H1 (cell line): Measurements from ENCODE around the gene TET1. TPM values are rescaled to one million over a fixed set of nuclear protein-coding genes. Genes with fewer than 3 reads are reported as not detected.
A peak's percentile ranks its signal among the peaks of the same experiment; 100 is the strongest.

Source experiments
- ASH2L ChIP-seq: fragments of 200-600, 300-600 bp; sonication (generic); IDR thresholded peaks from one replicate; pipeline ENCODE4 v1.7.1; 2017; ENCODE audit warnings: low read length
- BACH1 ChIP-seq: IDR thresholded peaks from 2 replicates; pipeline ENCODE4 v1.6.1; 2012; ENCODE audit warnings: low read length, improper control_type of control experiment
- EP300 ChIP-seq, 2 experiments: IDR thresholded peaks; 1 replicate in 1 of 2; 2 replicates in 1 of 2; pipeline ENCODE4 v1.6.1; 2011 to 2012; ENCODE audit warnings: low read depth in 2 of 2, low read length in 2 of 2, mild to moderate bottlenecking in 2 of 2, borderline replicate concordance in 1 of 2, inconsistent platforms in 1 of 2, moderate library complexity in 1 of 2
- PHF8 ChIP-seq: fragments of 200-600 bp; sonication (generic); conservative IDR thresholded peaks from 2 replicates; pipeline ENCODE4 v1.7.1; 2012; ENCODE audit warnings: low read depth, mild to moderate bottlenecking, inconsistent platforms, low read length, moderate library complexity
- POU5F1 ChIP-seq: IDR thresholded peaks from 2 replicates; pipeline ENCODE4 v1.6.1; 2011; ENCODE audit warnings: low read depth, mild to moderate bottlenecking, low read length, moderate library complexity
- SP2 ChIP-seq: IDR thresholded peaks from 2 replicates; pipeline ENCODE4 v1.6.1; 2012; ENCODE audit warnings: mild to moderate bottlenecking, low read length, inconsistent platforms
- polyA plus RNA-seq, 7 experiments: library from polyadenylated mRNA; depleted of rRNA in 3 of 7; stranded (reverse) in 5 of 7; unstranded in 2 of 7; fragments of >200 nt in 5 of 7; fragments of 200-250 nt in 2 of 7; gene quantifications; 1 replicate in 5 of 7; 2 replicates in 1 of 7; 4 replicates in 1 of 7; pipeline versions ENCODE4 v1.2.1 to v1.2.3, GENCODE V29; 2011 to 2013; ENCODE audit warnings: missing spikeins in 2 of 7, mixed read lengths in 2 of 7
- total RNA-seq: library from RNA; stranded (reverse); fragmentation: NEBNext Ultra II Directional; extraction: Animal tissue kit (Norgen Biotek cat#: 25700); gene quantifications from 2 replicates; pipeline ENCODE4 v1.2.1, GENCODE V29; 2021

The TET1 gene
- total and polyA plus RNA-seq, 2 of the 8 experiments (the other 6 are each of a cell fraction or from before 2014, with no cell fraction given) = 15.2 to 69.3 TPM

GRCh38 chr10:68600041-68600778, 40.1 kb downstream of the TET1 start (continued):
- TF ChIP-seq EP300 (IDR thresholded peaks at IDR 0.05; ENCODE audit: borderline replicate concordance in 1 of 2, low read depth in 2 of 2, low read length in 2 of 2) = peak in 1 of 2 experiments; percentile 50; a peak in 1 of 3 replicates
- peak; percentile 95 for TF ChIP-seq ASH2L
- TF ChIP-seq SP2 = no peak
- TF ChIP-seq BACH1 = no peak
- 0 out of 2 replicates have a peak, but pooled peaks have one; percentile 20 for TF ChIP-seq PHF8
- no peak for TF ChIP-seq POU5F1
